MM.1S (cell line): Measurements from ENCODE around the gene BCAT1.

Experiments
- EZH2 ChIP-seq: fragments of 300-600 bp; sonication (generic); optimal IDR thresholded peaks from 2 replicates; pipeline ENCODE3; 2017; ENCODE audit warnings: low read depth, mild to moderate bottlenecking, antibody characterized with exemption, low read length, mixed read lengths
- EZH2phosphoT487 ChIP-seq: fragments of 300-600 bp; sonication (generic); IDR thresholded peaks from 2 replicates; pipeline ENCODE4 v1.6.1; 2018; ENCODE audit warnings: antibody characterized with exemption, low read length
- TF ChIP-seq, protein P1 (sequence below): fragments of 300-600 bp; sonication (generic); IDR thresholded peaks from 2 replicates; pipeline ENCODE4 v1.5.1; 2016; ENCODE audit warnings: antibody characterized with exemption, low read length, mixed read lengths

DNA sequence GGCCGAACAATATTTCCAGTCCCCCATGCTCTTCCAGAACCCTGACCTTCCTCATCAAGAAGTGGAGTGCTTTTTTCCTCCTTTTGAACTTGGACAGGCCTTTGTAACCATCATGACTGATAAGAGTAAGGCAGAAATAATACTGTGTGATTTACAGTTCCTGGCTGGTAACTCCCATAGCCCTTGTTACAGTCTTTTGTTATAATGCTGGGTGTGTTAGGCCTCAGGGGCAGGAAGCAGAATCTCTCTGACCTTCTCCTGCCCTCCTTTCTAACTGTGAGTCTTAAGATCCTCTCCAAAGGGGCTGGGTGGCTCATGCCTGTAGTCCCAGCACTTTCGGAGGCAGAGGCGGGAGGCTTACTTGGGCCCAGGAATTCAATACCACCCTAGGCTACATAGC is 59.5 kb downstream of the BCAT1 start:
- TF ChIP-seq, protein P1, sequence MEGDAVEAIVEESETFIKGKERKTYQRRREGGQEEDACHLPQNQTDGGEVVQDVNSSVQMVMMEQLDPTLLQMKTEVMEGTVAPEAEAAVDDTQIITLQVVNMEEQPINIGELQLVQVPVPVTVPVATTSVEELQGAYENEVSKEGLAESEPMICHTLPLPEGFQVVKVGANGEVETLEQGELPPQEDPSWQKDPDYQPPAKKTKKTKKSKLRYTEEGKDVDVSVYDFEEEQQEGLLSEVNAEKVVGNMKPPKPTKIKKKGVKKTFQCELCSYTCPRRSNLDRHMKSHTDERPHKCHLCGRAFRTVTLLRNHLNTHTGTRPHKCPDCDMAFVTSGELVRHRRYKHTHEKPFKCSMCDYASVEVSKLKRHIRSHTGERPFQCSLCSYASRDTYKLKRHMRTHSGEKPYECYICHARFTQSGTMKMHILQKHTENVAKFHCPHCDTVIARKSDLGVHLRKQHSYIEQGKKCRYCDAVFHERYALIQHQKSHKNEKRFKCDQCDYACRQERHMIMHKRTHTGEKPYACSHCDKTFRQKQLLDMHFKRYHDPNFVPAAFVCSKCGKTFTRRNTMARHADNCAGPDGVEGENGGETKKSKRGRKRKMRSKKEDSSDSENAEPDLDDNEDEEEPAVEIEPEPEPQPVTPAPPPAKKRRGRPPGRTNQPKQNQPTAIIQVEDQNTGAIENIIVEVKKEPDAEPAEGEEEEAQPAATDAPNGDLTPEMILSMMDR: no peak
- TF ChIP-seq EZH2phosphoT487 (no peak), EZH2 (no peak)
